Endothelial cell of umbilical vein (primary cell): ENCODE data around the gene CARD19. TPM values are rescaled to one million over a fixed set of nuclear protein-coding genes. Genes with fewer than 3 reads are reported as not detected.

Experiments
- BruUV-seq: library from RNA; stranded (reverse); fragments of 400-500 nt; replicated peaks from 2 replicates; lab custom pipeline; 2021; lab: Mats Ljungman, UMichigan
- CTCF ChIA-PET: fragments of 300-600, 350-600 bp; sonication (Branson Sonifier 250); formaldehyde crosslinking; loops from one replicate; lab custom pipeline; 2021; ENCODE audit warnings: antibody characterized with exemption, inconsistent platforms; lab: Charles Lee
- POLR2A ChIA-PET: fragments of 300-600, 350-600 bp; sonication (Branson Sonifier 250); formaldehyde crosslinking; loops from one replicate; lab custom pipeline; 2021; ENCODE audit warnings: antibody characterized with exemption, inconsistent platforms; lab: Charles Lee
- DNase-seq: peaks from one replicate; pipeline ENCODE4 v3.0.0-alpha.2; 2011; ENCODE audit warnings: low read depth, low spot score
- FAIRE-seq: peaks from 2 replicates; lab custom pipeline; 2011; peaks lifted over from hg19 to GRCh38; lab: Jason Lieb, UNC
- H2AFZ ChIP-seq: 2 replicates; pipeline ENCODE4 v1.6.0; 2012; ENCODE audit warnings: low read depth, low read length, control low read depth, inconsistent platforms
- H3K27ac ChIP-seq: 2 replicates; pipeline ENCODE4 v1.5.1; 2011; ENCODE audit warnings: low read depth, mild to moderate bottlenecking, control low read depth, low read length, moderate library complexity; ENCODE audit not compliant: insufficient read depth
- H3K27me3 ChIP-seq, 2 experiments: 2 replicates each; pipeline versions ENCODE4 v1.6.0 to v1.6.1; 2011; ENCODE audit warnings: low read length in 2 of 2, mixed read lengths in 1 of 2; ENCODE audit not compliant: control insufficient read depth in 2 of 2, insufficient read depth in 2 of 2
- H3K36me3 ChIP-seq, 2 experiments: 2 replicates in 1 of 2; 3 replicates in 1 of 2; pipeline ENCODE4 v1.5.1; 2011; ENCODE audit warnings: low read length in 2 of 2, mild to moderate bottlenecking in 1 of 2, moderate library complexity in 1 of 2; ENCODE audit not compliant: control insufficient read depth in 2 of 2, insufficient read depth in 2 of 2; ENCODE audit errors: extremely low read depth in 1 of 2
- H3K4me1 ChIP-seq: 3 replicates; pipeline ENCODE4 v1.5.1; 2011; ENCODE audit warnings: mild to moderate bottlenecking, low read length; ENCODE audit not compliant: control insufficient read depth, insufficient read depth; ENCODE audit errors: extremely low read depth
- H3K4me2 ChIP-seq: 2 replicates; pipeline ENCODE4 v1.6.1; 2011; ENCODE audit warnings: low read length, control low read depth, mixed read lengths; ENCODE audit not compliant: insufficient read depth
- H3K4me3 ChIP-seq, 3 experiments: fragments of 200-600 bp in 1 of 3; sonication (generic), shearing (Covaris generic) in 1 of 3; replicated peaks in 1 of 3; 2 replicates each; pipeline ENCODE4 v1.5.1; 2011 to 2016; ENCODE audit warnings: control low read depth in 3 of 3, low read length in 3 of 3, mild to moderate bottlenecking in 2 of 3, inconsistent platforms in 1 of 3, low read depth in 1 of 3, moderate library complexity in 1 of 3; ENCODE audit not compliant: insufficient read depth in 1 of 3
- H3K79me2 ChIP-seq: 2 replicates; pipeline ENCODE4 v1.6.0; 2012; ENCODE audit warnings: low read length, inconsistent platforms; ENCODE audit not compliant: control insufficient read depth, insufficient read depth
- H3K9ac ChIP-seq: replicated peaks from 2 replicates; pipeline ENCODE3; 2011; ENCODE audit warnings: low read length, control low read depth; ENCODE audit not compliant: insufficient read depth; ENCODE audit errors: extremely low read depth
- H3K9me1 ChIP-seq: replicated peaks from 3 replicates; pipeline ENCODE4 v1.6.0; 2011; ENCODE audit warnings: mild to moderate bottlenecking, low read length; ENCODE audit not compliant: control insufficient read depth, insufficient read depth; ENCODE audit errors: extremely low read depth
- H3K9me3 ChIP-seq: replicated peaks from 2 replicates; pipeline ENCODE4 v1.5.1; 2012; ENCODE audit warnings: low read length, inconsistent platforms; ENCODE audit not compliant: control insufficient read depth, insufficient read depth
- H4K20me1 ChIP-seq: replicated peaks from 2 replicates; pipeline ENCODE3; 2011; ENCODE audit warnings: mild to moderate bottlenecking, low read length; ENCODE audit not compliant: control insufficient read depth, insufficient read depth; ENCODE audit errors: extremely low read depth
- EZH2 ChIP-seq: IDR thresholded peaks from 2 replicates; pipeline ENCODE4 v1.6.1; 2012; ENCODE audit warnings: borderline replicate concordance, low read depth, mild to moderate bottlenecking, moderate library complexity, low read length, inconsistent platforms; ENCODE audit not compliant: severe bottlenecking
- FOS ChIP-seq: IDR thresholded peaks from 2 replicates; pipeline ENCODE4 v1.6.1; 2011; ENCODE audit warnings: mild to moderate bottlenecking, low read length, moderate library complexity, borderline replicate concordance; ENCODE audit not compliant: insufficient read depth
- GATA2 ChIP-seq: IDR thresholded peaks from 2 replicates; pipeline ENCODE4 v1.7.0; 2011; ENCODE audit warnings: low read depth, mild to moderate bottlenecking, moderate library complexity, mixed read lengths, low read length; ENCODE audit not compliant: insufficient read length, insufficient read depth
- MAX ChIP-seq: IDR thresholded peaks from 2 replicates; pipeline ENCODE4 v1.6.1; 2011; ENCODE audit not compliant: insufficient read depth, insufficient read length
- POLR2A ChIP-seq: IDR thresholded peaks from 2 replicates; pipeline ENCODE4 v1.6.1; 2012; ENCODE audit warnings: low read depth, mild to moderate bottlenecking, control low read depth, low read length
- POLR2AphosphoS5 ChIP-seq: IDR thresholded peaks from 2 replicates; pipeline ENCODE4 v1.6.1; 2012; ENCODE audit warnings: low read depth, mild to moderate bottlenecking, control low read depth, low read length, moderate library complexity; ENCODE audit not compliant: insufficient read depth
- dilution Hi-C: fragments of 300-500 bp; cut with MboI; formaldehyde crosslinking; loops from one replicate; pipeline ENCODE4 v1.15.0; 2019; ENCODE audit warnings: low sequenced_read_pairs; ENCODE audit not compliant: extremely low pct_ligation_motif_present
- intact Hi-C: fragments of 100-400 bp; cut with micrococcal nuclease; formaldehyde crosslinking; loops from one replicate; pipeline ENCODE4 v1.10.0; 2022
- polyA plus RNA-seq, 4 experiments: library from polyadenylated mRNA; depleted of rRNA in 3 of 4; stranded (reverse) in 3 of 4; unstranded in 1 of 4; fragments of >200 nt; gene quantifications; 2 replicates each; pipeline versions ENCODE4 v1.2.1 to v1.2.3, GENCODE V29; 2011 to 2012; ENCODE audit warnings: missing spikeins in 1 of 4
- total RNA-seq: library from RNA; stranded (reverse); gene quantifications from 2 replicates; pipeline ENCODE4 v1.2.3, GENCODE V29; 2021
- TF ChIP-seq, protein P1 (sequence below), 2 donors: IDR thresholded peaks; 1 replicate in 1 of 2; 2 replicates in 1 of 2; pipeline ENCODE4 v1.5.1; 2011; ENCODE audit warnings: low read length in 2 of 2, mild to moderate bottlenecking in 2 of 2, moderate library complexity in 2 of 2, control low read depth in 1 of 2, inconsistent platforms in 1 of 2, low read depth in 1 of 2; ENCODE audit not compliant: insufficient read depth in 1 of 2; ENCODE audit errors: extremely low read depth in 1 of 2

CARD19 gene
- total and polyA plus RNA-seq, 2 donors (not counting 3 experiments of a cell fraction or from before 2014, with no cell fraction given), result 45.7 to 148 TPM

DNA sequence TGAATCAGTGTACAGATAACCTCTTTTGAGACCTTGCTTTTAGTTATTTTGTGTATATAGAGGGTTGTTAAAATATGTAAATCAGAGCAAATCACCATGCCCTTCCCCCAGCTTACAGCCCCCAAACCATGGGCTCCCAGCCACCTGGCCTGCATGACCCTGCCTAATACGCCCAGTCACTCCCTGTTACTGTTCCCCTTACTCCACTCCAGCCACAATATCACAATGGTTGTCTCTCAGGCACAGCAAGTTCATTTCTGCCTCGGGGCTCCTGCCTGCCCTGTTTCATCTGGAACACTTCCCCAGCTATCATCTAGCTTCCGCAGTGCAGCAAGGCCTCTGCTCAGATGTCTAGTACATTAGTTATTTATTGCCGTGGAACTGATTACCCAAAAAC is 5.0 kb upstream of the CARD19 start:
- no peaks in the 10 kb centered on the region for H3K79me2 ChIP-seq
- ChIA-PET POLR2A (no interaction called here), CTCF (no interaction called here)
- DNase-seq (no peak), FAIRE-seq (no peak)
- no TSS peak for BruUV-seq
- H3K4me3 ChIP-seq, result no peak overlapping the region
- no peak overlapping the region for H3K27ac ChIP-seq
- H3K9me1 ChIP-seq, result no peaks in the 10 kb centered on the region
- no peaks in the 10 kb centered on the region for H4K20me1 ChIP-seq
- dilution Hi-C loops (no loop called here), intact Hi-C loops (loop anchor here (5.0 to 10.0 kb wide), 3 partner anchors 34 to 1074 kb away; partner anchors contain the start of genes IPPK and SUSD3)
- H3K9me3 ChIP-seq, result no peaks in the 10 kb centered on the region
- peaks cover 8% of the 10 kb centered on the region for H3K4me1 ChIP-seq
- no peaks in the 10 kb centered on the region for H3K36me3 ChIP-seq
- no peak overlapping the region for H3K4me2 ChIP-seq
- TF ChIP-seq MAX (no peak), EZH2 (no peak), FOS (no peak), GATA2 (no peak), POLR2A (no peak), POLR2AphosphoS5 (no peak)
- TF ChIP-seq, protein P1, sequence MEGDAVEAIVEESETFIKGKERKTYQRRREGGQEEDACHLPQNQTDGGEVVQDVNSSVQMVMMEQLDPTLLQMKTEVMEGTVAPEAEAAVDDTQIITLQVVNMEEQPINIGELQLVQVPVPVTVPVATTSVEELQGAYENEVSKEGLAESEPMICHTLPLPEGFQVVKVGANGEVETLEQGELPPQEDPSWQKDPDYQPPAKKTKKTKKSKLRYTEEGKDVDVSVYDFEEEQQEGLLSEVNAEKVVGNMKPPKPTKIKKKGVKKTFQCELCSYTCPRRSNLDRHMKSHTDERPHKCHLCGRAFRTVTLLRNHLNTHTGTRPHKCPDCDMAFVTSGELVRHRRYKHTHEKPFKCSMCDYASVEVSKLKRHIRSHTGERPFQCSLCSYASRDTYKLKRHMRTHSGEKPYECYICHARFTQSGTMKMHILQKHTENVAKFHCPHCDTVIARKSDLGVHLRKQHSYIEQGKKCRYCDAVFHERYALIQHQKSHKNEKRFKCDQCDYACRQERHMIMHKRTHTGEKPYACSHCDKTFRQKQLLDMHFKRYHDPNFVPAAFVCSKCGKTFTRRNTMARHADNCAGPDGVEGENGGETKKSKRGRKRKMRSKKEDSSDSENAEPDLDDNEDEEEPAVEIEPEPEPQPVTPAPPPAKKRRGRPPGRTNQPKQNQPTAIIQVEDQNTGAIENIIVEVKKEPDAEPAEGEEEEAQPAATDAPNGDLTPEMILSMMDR (IDR thresholded peaks at IDR 0.05; ENCODE audit: extremely low read depth in 1 of 2, insufficient read depth in 1 of 2, low read depth in 1 of 2, low read length in 2 of 2), result no peak
- no peak overlapping the region for H2AFZ ChIP-seq
- H3K9ac ChIP-seq, result no peak overlapping the region
- no peaks in the 10 kb centered on the region for H3K27me3 ChIP-seq
